Spleen (tissue), 11 donors: ENCODE results near the gene RPL4. TPM values are rescaled to one million over a fixed set of nuclear protein-coding genes. Genes with fewer than 3 reads are reported as not detected.

Experiments
- DNase-seq: peaks from one replicate; pipeline ENCODE4 v3.0.0-alpha.2; 2020
- H3K27ac ChIP-seq, 8 donors: fragments of 200-600 bp; sonication (generic) in 7 of 8; 1 replicate in 4 of 8; 2 replicates in 4 of 8; pipeline versions ENCODE4 v1.5.0 to v1.8.0; 2016 to 2021; ENCODE audit warnings: inconsistent platforms in 4 of 8, mild to moderate bottlenecking in 4 of 8, moderate library complexity in 1 of 8
- H3K27me3 ChIP-seq, 7 donors: fragments of 200-600 bp; sonication (generic) in 6 of 7; replicated peaks in 1 of 7; 1 replicate in 4 of 7; 2 replicates in 3 of 7; pipeline versions ENCODE4 v1.5.0 to v1.8.0; 2016 to 2021; ENCODE audit warnings: inconsistent platforms in 3 of 7, mild to moderate bottlenecking in 1 of 7
- H3K36me3 ChIP-seq, 6 donors: fragments of 200-600 bp; sonication (generic) in 5 of 6; 1 replicate in 4 of 6; 2 replicates in 2 of 6; pipeline versions ENCODE4 v1.5.0 to v1.8.0; 2016 to 2021; ENCODE audit warnings: inconsistent platforms in 2 of 6
- H3K4me1 ChIP-seq, 6 donors: fragments of 200-600 bp; sonication (generic) in 5 of 6; 1 replicate in 3 of 6; 2 replicates in 3 of 6; pipeline versions ENCODE4 v1.5.0 to v1.8.0; 2016 to 2021; ENCODE audit warnings: inconsistent platforms in 3 of 6
- H3K4me3 ChIP-seq, 8 donors: fragments of 200-600 bp; sonication (generic) in 7 of 8; 1 replicate in 4 of 8; 2 replicates in 4 of 8; pipeline versions ENCODE4 v1.5.0 to v1.8.0; 2016 to 2021; ENCODE audit warnings: inconsistent platforms in 4 of 8, mild to moderate bottlenecking in 4 of 8, moderate library complexity in 2 of 8
- H3K9me3 ChIP-seq, 8 donors: fragments of 200-600 bp; sonication (generic) in 7 of 8; 1 replicate in 4 of 8; 2 replicates in 4 of 8; pipeline versions ENCODE4 v1.5.0 to v1.8.0; 2016 to 2021; ENCODE audit warnings: inconsistent platforms in 4 of 8
- POLR2A ChIP-seq, 3 donors: fragments of 450-650 bp; IDR thresholded peaks; one replicate each; pipeline ENCODE4 v1.5.1; 2017; ENCODE audit warnings: antibody characterized with exemption in 3 of 3, mild to moderate bottlenecking in 1 of 3
- POLR2AphosphoS5 ChIP-seq, 3 donors: sonication (generic); formaldehyde crosslinking; IDR thresholded peaks; one replicate each; pipeline ENCODE4 v1.5.1; 2017; ENCODE audit warnings: antibody characterized with exemption in 3 of 3
- WGBS, 5 donors: extraction: QIAGEN DNeasy Blood & Tissue Kit in 3 of 5; methylation state at CpG; one replicate each; pipeline versions ENCODE4 v1.1.5 to v1.1.7; 2013 to 2018; 5-methylcytosine and 5-hydroxymethylcytosine counted together
- intact Hi-C: fragments of 100-400 bp; cut with DNase I; formaldehyde crosslinking; loops from one replicate; pipeline ENCODE4 v1.15.0; 2023; ENCODE audit warnings: low total_unique reads
- polyA plus RNA-seq, 3 donors: library from polyadenylated mRNA; stranded (reverse); fragments of 200-250 nt; gene quantifications; one replicate each; pipeline ENCODE4 v1.2.1, GENCODE V29; 2013
- total RNA-seq, 7 donors: library from RNA; depleted of rRNA in 3 of 7; stranded (reverse); fragments of >200 nt in 3 of 7; fragmentation: NEBNext Ultra II Directional in 4 of 7; extraction: Animal tissue kit (Norgen Biotek cat#: 25700) in 4 of 7; gene quantifications; one replicate each; pipeline versions ENCODE4 v1.1.0 to v1.2.1, GENCODE V29; 2016 to 2021
- TF ChIP-seq, protein P1 (sequence below), 11 experiments: fragments of 200-600 bp in 7 of 11; fragments of 450-650 bp in 4 of 11; sonication (generic) in 4 of 11; IDR thresholded peaks in 8 of 11; conservative IDR thresholded peaks in 3 of 11; 1 replicate in 7 of 11; 2 replicates in 4 of 11; pipeline versions ENCODE4 v1.4.0 to v1.8.0; 2016 to 2021; ENCODE audit warnings: antibody characterized with exemption in 11 of 11, inconsistent platforms in 4 of 11, mild to moderate bottlenecking in 1 of 11
- donor health status: healthy with polysubstance abuse.
- donor health status: DM: no; HTN: no; CAD: no; lungs with moderate emphysema.
- donor health status: DM: no; HTN: no; CAD: no.
- donor health status: Bipolar disorder and iron deficiency.
- donor health status: healthy.
- donor health status: DM: no; HTN: no; CAD: no.
- donor health status: DM: yes; HTN: yes; CAD: no.

Gene RPL4
- total and polyA plus RNA-seq, 10 donors, result 1,508 to 4,384 (median 3,367) TPM

DNA sequence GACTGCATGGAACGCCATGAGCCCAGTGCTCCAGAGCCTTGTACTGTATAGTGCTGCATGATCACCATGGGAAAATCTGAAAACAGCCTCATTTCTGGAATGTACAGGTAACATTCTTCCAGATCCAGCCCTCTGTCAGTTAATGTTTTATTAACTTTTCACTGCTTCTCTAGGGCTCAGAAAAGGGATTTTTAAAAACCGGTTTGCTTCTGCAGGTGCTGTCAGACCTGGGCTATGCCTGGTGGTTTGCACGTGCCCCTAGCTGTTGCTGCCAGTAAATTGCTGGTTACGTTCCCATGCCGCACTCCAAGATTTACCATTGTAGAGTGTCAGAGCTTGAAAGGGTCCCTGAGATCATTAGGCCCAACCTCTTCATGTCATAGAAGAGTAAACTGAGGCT lies 16.1 kb downstream of the RPL4 start:
- TF ChIP-seq POLR2A (IDR thresholded peaks at IDR 0.05) (no peak), POLR2AphosphoS5 (IDR thresholded peaks at IDR 0.05) (no peak)
- TF ChIP-seq, protein P1, sequence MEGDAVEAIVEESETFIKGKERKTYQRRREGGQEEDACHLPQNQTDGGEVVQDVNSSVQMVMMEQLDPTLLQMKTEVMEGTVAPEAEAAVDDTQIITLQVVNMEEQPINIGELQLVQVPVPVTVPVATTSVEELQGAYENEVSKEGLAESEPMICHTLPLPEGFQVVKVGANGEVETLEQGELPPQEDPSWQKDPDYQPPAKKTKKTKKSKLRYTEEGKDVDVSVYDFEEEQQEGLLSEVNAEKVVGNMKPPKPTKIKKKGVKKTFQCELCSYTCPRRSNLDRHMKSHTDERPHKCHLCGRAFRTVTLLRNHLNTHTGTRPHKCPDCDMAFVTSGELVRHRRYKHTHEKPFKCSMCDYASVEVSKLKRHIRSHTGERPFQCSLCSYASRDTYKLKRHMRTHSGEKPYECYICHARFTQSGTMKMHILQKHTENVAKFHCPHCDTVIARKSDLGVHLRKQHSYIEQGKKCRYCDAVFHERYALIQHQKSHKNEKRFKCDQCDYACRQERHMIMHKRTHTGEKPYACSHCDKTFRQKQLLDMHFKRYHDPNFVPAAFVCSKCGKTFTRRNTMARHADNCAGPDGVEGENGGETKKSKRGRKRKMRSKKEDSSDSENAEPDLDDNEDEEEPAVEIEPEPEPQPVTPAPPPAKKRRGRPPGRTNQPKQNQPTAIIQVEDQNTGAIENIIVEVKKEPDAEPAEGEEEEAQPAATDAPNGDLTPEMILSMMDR (IDR thresholded peaks at IDR 0.05 in 8 of 11, conservative IDR thresholded peaks at IDR 0.05 in 3 of 11), result no peak
- H3K27ac ChIP-seq, result no peak overlapping the region
- no peaks in the 10 kb centered on the region for H3K9me3 ChIP-seq
- no peak overlapping the region for H3K4me3 ChIP-seq
- H3K36me3 ChIP-seq, result peaks cover 3 to 100% (median 74%) of the 10 kb centered on the region in 6 donors
- H3K4me1 ChIP-seq, result peaks cover 0 to 12% (median under 1%) of the 10 kb centered on the region in 6 donors
- WGBS, 5 donors, result 88 to 97% (median 95%) methylated on average over 5 of the region's 5 CpGs
- DNase-seq, result no peak
- intact Hi-C loops, result no loop called here
- no peaks in the 10 kb centered on the region for H3K27me3 ChIP-seq

DNA sequence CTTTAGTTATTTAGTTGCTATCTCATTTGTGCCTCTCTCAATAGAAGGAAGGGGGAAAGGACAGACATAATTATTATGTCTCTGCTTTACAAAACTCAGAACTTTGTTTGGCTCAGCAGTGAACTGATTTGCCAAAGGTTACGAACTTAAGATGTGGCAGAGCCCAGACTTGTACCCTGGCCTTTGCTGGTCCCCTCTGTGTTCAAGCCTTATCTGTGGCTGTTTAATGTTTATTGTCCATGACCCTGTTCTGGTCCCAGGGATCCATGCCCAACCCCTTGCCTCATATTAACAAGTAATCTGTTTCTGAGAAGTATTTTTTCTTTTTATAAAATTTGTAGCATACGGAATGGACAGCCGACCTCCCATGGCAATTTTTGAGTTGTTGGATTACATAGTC lies 17.8 kb downstream of the RPL4 start:
- Histone ChIP-seq H3K27ac (no peak overlapping the region), H3K36me3 (peaks cover 3 to 99% (median 71%) of the 10 kb centered on the region in 6 donors), H3K4me1 (peaks cover 0 to 5% (median 0%) of the 10 kb centered on the region in 6 donors), H3K9me3 (no peaks in the 10 kb centered on the region), H3K27me3 (no peaks in the 10 kb centered on the region), H3K4me3 (no peak overlapping the region)
- DNase-seq, result no peak
- WGBS, 5 donors, result 90 to 99% (median 95%) methylated on average over 3 of the region's 3 CpGs
- no peak for TF ChIP-seq POLR2AphosphoS5 (IDR thresholded peaks at IDR 0.05)
- intact Hi-C loops, result no loop called here

GRCh38 chr15:66484539-66485112 lies 20.0 kb downstream of the RPL4 start:
- Histone ChIP-seq H3K9me3 (no peaks in the 10 kb centered on the region), H3K27ac (no peak overlapping the region), H3K27me3 (no peaks in the 10 kb centered on the region), H3K4me1 (no peaks in the 10 kb centered on the region), H3K4me3 (no peak overlapping the region), H3K36me3 (peaks cover 0 to 90% (median 54%) of the 10 kb centered on the region in 6 donors)
- intact Hi-C loops, result no loop called here
- TF ChIP-seq POLR2A (IDR thresholded peaks at IDR 0.05), result no peak
- TF ChIP-seq, protein P1 (IDR thresholded peaks at IDR 0.05 in 8 of 11, conservative IDR thresholded peaks at IDR 0.05 in 3 of 11), result no peak
- TF ChIP-seq POLR2AphosphoS5 (IDR thresholded peaks at IDR 0.05), result no peak
- DNase-seq, result no peak
- 96 to 100% (median 96%) methylated on average over 5 of the region's 5 CpGs for WGBS, 5 donors

DNA sequence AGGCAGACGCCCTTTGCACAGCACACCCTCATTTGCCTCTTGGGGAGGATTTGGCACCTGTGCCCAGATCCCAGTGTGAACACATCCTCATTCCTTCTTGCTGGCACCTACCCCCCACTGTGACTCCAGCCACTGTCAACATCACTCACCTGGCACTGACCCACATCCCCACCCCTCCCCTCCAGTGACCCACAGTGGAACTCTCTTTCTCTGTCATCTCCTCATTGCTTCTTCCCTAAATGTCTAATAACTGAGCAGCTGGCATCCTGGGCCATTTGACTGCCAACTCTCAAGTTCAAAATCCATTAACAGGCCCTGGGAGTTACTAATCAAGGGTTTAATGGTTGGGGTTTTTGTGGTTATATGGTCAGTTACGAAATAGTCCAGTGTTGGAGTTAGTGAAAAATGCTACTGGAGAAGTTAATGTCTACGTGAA lies 21.5 kb downstream of the RPL4 start:
- no peak for DNase-seq
- no peaks in the 10 kb centered on the region for H3K27me3 ChIP-seq
- H3K4me1 ChIP-seq, result no peaks in the 10 kb centered on the region
- peaks cover 0 to 75% (median 41%) of the 10 kb centered on the region in 6 donors for H3K36me3 ChIP-seq
- intact Hi-C loops, result no loop called here
- TF ChIP-seq, protein P1 (IDR thresholded peaks at IDR 0.05 in 8 of 11, conservative IDR thresholded peaks at IDR 0.05 in 3 of 11), result no peak
- TF ChIP-seq POLR2AphosphoS5 (IDR thresholded peaks at IDR 0.05) (no peak), POLR2A (IDR thresholded peaks at IDR 0.05) (no peak)
- no peak overlapping the region for H3K4me3 ChIP-seq
- no peaks in the 10 kb centered on the region for H3K9me3 ChIP-seq
- WGBS, 5 donors, result 58 to 85% (median 66%) methylated on average over 3 of the region's 3 CpGs
- H3K27ac ChIP-seq, result no peak overlapping the region
